HG02884 (cell line): ENCODE data around the gene NSUN7.

ENCODE experiments used
- ATAC-seq: cut with Tn5 transposase; IDR thresholded peaks from one replicate; pipeline ENCODE4 v1.9.1; 2021; ENCODE audit warnings: mild to moderate bottlenecking, moderate library complexity; ENCODE audit not compliant: unreplicated experiment

The NSUN7 gene

GRCh38 chr4:40842725-40843423 lies 93.1 kb downstream of the NSUN7 start:
- ATAC-seq, result no peak

GRCh38 chr4:40843696-40844095 lies 93.9 kb downstream of the NSUN7 start:
- peak; percentile 44 for ATAC-seq

GRCh38 chr4:40844261-40844660 lies 94.5 kb downstream of the NSUN7 start:
- no peak for ATAC-seq

- no peak for ATAC-seq
Observed at GRCh38 chr4:40845154-40845835, 95.5 kb downstream of the NSUN7 start.

- ATAC-seq, result no peak
Observed at GRCh38 chr4:40846532-40846931, 96.8 kb downstream of the NSUN7 start.

GRCh38 chr4:40848251-40848650 lies 98.5 kb downstream of the NSUN7 start:
- no peak for ATAC-seq

- no peak for ATAC-seq
Observed at GRCh38 chr4:40848940-40849339, 99.2 kb downstream of the NSUN7 start.

GRCh38 chr4:40850496-40850895 lies 100.7 kb downstream of the NSUN7 start:
- ATAC-seq, result no peak

GRCh38 chr4:40856277-40856839 lies 106.6 kb downstream of the NSUN7 start:
- no peak for ATAC-seq

- peak; percentile 92 for ATAC-seq
Observed at GRCh38 chr4:40856840-40857362, 107.1 kb downstream of the NSUN7 start.

- no peak for ATAC-seq
Observed at GRCh38 chr4:40857956-40858355, 108.2 kb downstream of the NSUN7 start.

- ATAC-seq, result no peak
Observed at GRCh38 chr4:40858962-40859361, 109.2 kb downstream of the NSUN7 start.
